ENCODE data around the gene SNX8.
"Not testable (repeated sequence)": the region's sequence is repeated elsewhere in the genome, so short reads cannot be mapped to it uniquely, and the experiment has no call there.

Gene SNX8

GRCh38 chr7:2314209-2314955 is at the start of gene SNX8:
TSS of gene SNX8 (minus strand) at chr7:2314441. CDS start at chr7:2314421, 20 bp downstream.
- peak; percentile 96 for DNase-seq

- no peak for DNase-seq
Observed at GRCh38 chr7:2362385-2363088, 48.3 kb upstream of the SNX8 start.

GRCh38 chr7:2360796-2361195 is 46.6 kb upstream of the SNX8 start:
- DNase-seq = no peak

GRCh38 chr7:2359610-2360009 is 45.4 kb upstream of the SNX8 start:
- DNase-seq = no peak

GRCh38 chr7:2358968-2359527 is 44.8 kb upstream of the SNX8 start:
- DNase-seq = no peak

- DNase-seq = no peak
Observed at GRCh38 chr7:2357571-2357970, 43.3 kb upstream of the SNX8 start.

- DNase-seq = no peak
Observed at GRCh38 chr7:2357165-2357564, 42.9 kb upstream of the SNX8 start.

- DNase-seq = no peak
Observed at GRCh38 chr7:2355705-2356008, 41.4 kb upstream of the SNX8 start.

GRCh38 chr7:2354939-2355704 is 40.9 kb upstream of the SNX8 start:
- DNase-seq = peak; percentile 29

GRCh38 chr7:2354186-2354938 is 40.1 kb upstream of the SNX8 start, which contains the start of gene EIF3B:
TSS of gene EIF3B (plus strand) at chr7:2354827. CDS start at chr7:2354922, 95 bp downstream.
- peak; percentile 82 for DNase-seq

- DNase-seq = peak; percentile 89
Observed at GRCh38 chr7:2353936-2354185, 39.6 kb upstream of the SNX8 start.

GRCh38 chr7:2353113-2353935 is 39.1 kb upstream of the SNX8 start:
- no peak for DNase-seq

GRCh38 chr7:2350861-2351260 is 36.6 kb upstream of the SNX8 start:
- no peak for DNase-seq

- no peak for DNase-seq
Observed at GRCh38 chr7:2350055-2350454, 35.8 kb upstream of the SNX8 start.

GRCh38 chr7:2347351-2348063 is 33.3 kb upstream of the SNX8 start:
- DNase-seq = not testable (repeated sequence)

- DNase-seq = no peak
Observed at GRCh38 chr7:2336626-2337299, 22.5 kb upstream of the SNX8 start.

GRCh38 chr7:2332606-2333231 is 18.5 kb upstream of the SNX8 start:
- not testable (repeated sequence) for DNase-seq

- no peak for DNase-seq
Observed at GRCh38 chr7:2331707-2332106, 17.5 kb upstream of the SNX8 start.

- no peak for DNase-seq
Observed at GRCh38 chr7:2330493-2330892, 16.3 kb upstream of the SNX8 start.

GRCh38 chr7:2326951-2327350 is 12.7 kb upstream of the SNX8 start:
- DNase-seq = no peak
